Measurements from ENCODE around the gene EPHB1. TPM values are rescaled to one million over a fixed set of nuclear protein-coding genes. Genes with fewer than 3 reads are reported as not detected.
"Not testable (repeated sequence)": the region's sequence is repeated elsewhere in the genome, so short reads cannot be mapped to it uniquely, and the experiment has no call there.

EPHB1 gene
- total RNA-seq, 2 donors from 2014 or later: 0.85 to 1.7 TPM

DNA sequence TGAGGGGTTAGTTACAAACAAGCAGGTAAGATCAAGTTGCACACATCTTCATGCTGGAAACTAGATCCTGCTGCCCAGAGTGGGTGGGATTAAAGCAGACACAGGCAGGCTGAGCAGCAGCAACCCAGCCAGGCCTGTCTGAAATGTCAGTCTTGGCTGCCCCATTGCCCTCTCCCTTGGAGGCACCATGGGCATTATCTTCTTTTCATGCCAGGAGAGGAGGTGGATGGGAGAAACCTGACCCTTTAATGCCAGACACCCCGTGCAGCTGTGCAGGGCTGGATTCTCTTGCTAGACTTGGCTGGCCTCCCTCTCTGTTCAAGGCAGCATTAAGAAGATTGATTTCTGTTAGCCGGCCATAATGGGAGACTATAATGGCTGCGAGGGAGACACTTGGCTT, 23.0 kb upstream of the EPHB1 start:
- no peak for DNase-seq
- no peak for ATAC-seq
- intact Hi-C loops (cut with DNase I): no loop called here

DNA sequence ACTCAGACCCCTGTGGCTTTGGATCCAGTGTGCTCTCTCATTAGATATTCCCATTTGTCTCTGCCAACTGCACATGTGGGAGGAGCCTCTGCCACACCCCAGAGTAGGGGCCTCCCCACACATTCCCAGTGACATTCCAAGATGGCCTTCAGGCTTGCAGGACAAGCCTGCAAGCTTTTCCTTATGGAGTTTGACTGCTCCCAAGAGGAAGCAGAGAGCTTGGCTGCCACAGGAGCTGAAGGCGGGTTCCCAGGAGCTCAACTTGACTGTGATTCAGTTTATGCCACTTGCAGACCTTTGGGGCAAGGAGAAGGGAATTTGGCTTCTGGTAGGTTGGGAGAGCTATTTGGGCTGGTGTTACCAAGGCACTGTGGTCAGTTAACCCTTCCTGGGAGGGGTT, 22.5 kb upstream of the EPHB1 start:
- intact Hi-C loops (cut with DNase I): no loop called here
- ATAC-seq: no peak

DNA sequence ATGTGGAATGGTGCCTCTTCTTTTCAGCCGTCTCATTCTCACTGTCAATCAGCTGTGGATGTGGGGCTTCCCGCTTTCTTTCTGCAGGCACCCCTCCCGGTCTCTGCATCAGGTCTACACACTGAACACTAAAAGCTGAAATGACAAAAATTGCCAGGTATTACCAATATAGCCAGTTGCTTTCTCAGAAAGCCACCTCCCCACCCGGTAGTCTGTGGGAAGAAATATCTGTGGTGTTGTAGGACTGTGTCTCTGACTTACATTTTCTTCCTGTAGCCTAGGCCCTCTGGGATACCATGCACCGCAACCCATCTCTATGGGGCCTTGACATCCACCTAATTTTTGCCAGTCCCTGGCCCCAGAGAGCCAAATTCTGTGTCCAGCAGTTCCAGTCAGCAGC, 19.2 kb upstream of the EPHB1 start:
- intact Hi-C loops (cut with DNase I): no loop called here
- DNase-seq: no peak
- ATAC-seq: no peak

More for the DNA sequence above, 22.5 kb upstream of the EPHB1 start:
- no peak for DNase-seq

DNA sequence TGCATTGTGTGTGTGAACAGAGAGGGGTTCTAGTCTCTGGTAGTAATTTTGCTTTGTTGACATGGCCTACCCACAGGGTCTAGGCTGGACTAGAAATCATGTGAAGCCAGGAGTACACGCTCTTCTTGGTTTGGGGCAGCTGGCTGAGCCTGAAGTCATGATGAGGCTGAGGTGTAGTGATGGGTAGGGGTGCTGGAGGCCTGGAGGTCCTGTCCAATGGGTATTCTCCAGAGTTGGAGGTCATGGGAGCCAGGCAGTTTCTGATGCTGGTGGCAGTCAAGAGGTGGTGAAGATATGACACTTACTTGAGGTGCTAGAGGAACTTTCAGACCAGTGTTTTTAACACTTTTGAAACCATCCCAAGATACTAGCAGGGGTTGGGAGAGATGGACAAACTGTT, 18.5 kb upstream of the EPHB1 start:
- intact Hi-C loops (cut with DNase I): no loop called here
- DNase-seq (no peak), ATAC-seq (no peak)

DNA sequence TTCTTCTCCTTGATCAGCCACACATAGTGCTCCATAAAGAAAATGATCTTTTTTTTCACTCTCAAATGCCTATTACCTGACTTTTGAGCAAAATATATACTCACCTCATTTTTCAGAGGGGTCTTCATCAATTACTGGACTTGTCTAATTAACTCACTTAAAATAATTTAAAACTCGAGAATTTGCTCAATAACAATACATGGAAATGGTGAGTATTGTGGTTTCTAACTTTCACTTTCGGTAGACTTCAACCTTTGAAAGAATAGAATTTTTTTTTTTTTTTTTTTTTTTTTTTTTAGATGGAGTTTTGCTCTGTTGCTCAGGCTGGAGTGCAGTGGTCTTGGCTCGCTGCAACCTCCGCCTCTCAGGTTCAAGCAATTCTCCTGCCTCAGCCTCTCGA, 17.7 kb upstream of the EPHB1 start:
- ATAC-seq (no peak), DNase-seq (no peak)
- intact Hi-C loops (cut with DNase I): no loop called here

DNA sequence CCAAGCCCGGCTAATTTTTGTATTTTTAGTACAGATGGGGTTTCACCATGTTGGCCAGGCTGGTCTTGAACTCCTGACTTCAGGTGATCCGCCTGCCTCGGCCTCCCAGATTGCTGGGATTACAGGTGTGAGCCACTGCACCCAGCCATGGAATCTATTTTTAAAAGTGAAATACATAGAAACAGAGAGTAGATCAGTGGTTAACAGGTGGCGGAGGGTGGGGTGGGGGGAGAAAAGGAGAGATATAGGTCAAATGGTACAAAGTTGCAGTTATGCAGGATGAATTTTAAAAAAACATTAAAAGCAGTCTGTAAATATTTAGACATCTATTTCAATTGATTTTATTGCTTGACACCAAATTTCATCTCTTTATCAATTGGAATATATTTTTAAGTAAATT, 6.8 kb upstream of the EPHB1 start:
- intact Hi-C loops (cut with DNase I); DNase-seq; ATAC-seq: not testable (repeated sequence)

DNA sequence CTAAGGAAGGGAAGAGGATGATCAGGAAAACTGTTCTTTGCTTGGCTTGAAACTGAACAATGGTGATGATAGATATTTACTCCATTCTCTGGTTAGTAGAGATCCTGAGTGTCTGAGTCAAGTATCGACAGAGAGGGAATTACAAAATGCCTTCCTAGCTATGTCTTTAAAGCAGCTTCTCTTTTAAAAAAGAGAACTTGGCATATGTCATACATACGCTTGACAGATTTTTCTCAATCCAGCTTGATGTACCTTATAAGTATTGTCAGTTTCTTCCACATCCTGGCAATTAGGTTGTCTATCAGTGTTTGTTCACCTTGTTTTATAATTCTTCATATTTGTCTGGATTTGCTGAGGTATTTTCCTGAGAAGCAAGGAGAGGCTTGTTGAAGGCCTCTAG, 5.0 kb upstream of the EPHB1 start:
- DNase-seq (no peak), ATAC-seq (no peak)
- intact Hi-C loops (cut with DNase I): loop anchor here in 1 of 2 donors (5.0 to 10.0 kb wide), 2 partner anchors 715 to 1107 kb away; no protein-coding TSS in a partner anchor

DNA sequence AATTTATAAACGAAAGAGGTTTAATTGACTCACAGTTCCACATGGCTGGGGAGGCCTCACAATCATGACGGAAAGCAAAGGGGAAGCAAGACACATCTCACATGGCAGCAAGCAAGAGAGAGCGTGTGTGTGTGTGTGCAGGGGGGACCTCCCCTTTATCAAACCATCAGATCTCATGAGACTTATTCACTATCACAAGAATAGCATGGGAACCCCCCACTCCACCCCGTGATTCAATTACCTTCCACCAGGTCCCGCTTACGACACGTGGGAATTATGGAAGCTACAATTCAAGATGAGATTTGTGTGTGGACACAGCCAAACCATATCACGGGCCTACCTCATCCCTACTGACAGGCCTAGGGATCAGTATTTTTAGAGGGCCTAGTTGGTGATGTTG, 3.1 kb upstream of the EPHB1 start:
- DNase-seq (no peak), ATAC-seq (no peak)
- intact Hi-C loops (cut with DNase I): loop anchor here in 1 of 2 donors (5.0 to 10.0 kb wide), 2 partner anchors 713 to 1105 kb away; no protein-coding TSS in a partner anchor

DNA sequence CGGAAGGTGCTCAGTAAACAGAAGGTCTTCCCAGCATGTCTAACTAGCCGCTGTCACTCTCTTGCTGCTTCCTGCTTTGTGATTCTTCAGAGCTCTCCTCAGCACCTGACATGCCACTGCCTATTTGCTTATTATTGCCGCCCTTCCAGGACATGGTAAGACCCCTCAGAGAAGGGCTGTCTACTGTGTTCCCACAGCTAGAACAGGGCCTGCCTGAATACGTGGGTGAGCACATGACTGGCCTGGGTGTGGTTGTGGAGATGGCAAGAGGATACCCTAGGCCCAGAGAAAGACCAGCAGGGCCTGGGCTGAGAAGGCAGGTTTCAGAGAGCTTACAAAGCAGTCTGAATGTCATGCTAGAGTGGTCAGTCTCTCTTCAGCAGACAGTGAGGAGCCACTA, 2.4 kb upstream of the EPHB1 start:
- intact Hi-C loops (cut with DNase I): loop anchor here in 1 of 2 donors (5.0 to 10.0 kb wide), 2 partner anchors 712 to 1105 kb away; no protein-coding TSS in a partner anchor
- ATAC-seq: no peak
- DNase-seq: no peak

DNA sequence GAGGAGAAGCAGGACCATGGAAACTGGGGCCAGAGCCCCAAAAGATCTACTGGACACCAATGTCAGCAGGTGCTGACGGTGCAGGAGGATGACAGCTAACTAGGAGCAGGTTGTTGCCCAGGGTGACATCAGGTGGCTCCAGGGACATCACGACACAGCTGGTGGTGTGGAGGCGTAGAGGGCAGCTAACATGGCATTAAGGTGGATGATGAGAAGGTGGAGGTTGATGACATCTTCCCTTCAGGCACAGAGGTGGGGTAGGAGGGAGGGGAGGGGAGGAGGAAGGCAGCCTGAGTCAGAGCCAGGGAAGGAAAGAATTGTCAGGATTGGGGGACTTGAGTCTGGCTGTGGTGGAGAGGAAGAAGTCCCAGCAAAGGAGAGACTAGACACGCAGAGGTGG, 1.5 kb upstream of the EPHB1 start:
- DNase-seq: no peak
- no peak for ATAC-seq
- intact Hi-C loops (cut with DNase I): loop anchor here in 1 of 2 donors (5.0 to 10.0 kb wide), 2 partner anchors 711 to 1104 kb away; no protein-coding TSS in a partner anchor

DNA sequence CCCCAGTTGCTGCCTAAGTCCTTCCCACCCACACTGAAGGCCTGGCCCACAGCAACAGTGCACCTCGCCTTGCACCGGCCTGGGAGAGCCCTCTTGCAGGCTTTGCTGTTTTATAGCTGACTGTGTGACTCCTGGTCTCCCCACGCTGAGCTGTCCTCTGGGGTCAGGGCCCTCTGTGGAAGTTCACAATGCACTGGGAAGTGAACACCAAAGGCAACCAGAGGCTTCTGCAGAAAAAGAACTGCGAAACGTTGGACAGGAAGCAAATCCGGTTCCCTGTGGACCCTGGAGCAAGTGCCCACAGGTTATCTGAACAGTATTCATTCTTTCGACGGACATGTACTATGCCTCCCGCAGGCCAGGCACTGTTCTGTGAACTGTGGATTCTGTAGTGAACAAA, 737 bp upstream of the EPHB1 start:
- intact Hi-C loops (cut with DNase I): loop anchor here (2.0 to 10.0 kb wide), 4 partner anchors 708 to 1103 kb away; no protein-coding TSS in a partner anchor
- DNase-seq: no peak
- no peak for ATAC-seq

DNA sequence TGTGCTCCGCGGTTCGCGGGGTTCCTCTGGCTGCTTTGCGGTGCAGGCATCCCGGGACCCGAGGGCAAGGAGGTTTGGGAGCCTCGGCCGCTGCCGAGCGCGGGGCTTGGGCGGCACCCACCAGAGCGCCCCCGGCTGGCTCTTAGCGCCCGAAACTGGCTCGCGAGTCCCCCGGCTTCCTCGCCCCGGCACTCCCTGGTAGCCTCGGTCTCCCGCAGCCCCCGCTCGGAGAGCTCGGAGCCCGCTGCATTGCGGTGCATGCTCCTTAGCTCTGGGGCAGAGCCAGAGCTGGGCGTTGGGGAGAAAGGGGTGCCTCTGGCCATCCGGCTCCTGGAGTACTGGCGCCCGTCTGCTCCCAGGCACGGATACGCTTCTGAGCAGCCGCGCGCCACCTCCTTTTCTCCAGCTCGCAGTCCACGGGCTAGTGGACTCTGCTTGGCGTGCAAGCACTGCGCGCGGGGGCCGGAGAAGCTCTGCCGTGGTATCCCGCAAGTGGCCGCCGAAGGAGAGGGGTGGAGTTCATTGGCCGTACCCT, 753 bp downstream of the EPHB1 start:
- peak; percentile 23 for DNase-seq
- ATAC-seq: peak; percentile 4 to 20
- intact Hi-C loops (cut with DNase I): loop anchor here (2.0 to 10.0 kb wide), 3 partner anchors 707 to 1099 kb away; no protein-coding TSS in a partner anchor

DNA sequence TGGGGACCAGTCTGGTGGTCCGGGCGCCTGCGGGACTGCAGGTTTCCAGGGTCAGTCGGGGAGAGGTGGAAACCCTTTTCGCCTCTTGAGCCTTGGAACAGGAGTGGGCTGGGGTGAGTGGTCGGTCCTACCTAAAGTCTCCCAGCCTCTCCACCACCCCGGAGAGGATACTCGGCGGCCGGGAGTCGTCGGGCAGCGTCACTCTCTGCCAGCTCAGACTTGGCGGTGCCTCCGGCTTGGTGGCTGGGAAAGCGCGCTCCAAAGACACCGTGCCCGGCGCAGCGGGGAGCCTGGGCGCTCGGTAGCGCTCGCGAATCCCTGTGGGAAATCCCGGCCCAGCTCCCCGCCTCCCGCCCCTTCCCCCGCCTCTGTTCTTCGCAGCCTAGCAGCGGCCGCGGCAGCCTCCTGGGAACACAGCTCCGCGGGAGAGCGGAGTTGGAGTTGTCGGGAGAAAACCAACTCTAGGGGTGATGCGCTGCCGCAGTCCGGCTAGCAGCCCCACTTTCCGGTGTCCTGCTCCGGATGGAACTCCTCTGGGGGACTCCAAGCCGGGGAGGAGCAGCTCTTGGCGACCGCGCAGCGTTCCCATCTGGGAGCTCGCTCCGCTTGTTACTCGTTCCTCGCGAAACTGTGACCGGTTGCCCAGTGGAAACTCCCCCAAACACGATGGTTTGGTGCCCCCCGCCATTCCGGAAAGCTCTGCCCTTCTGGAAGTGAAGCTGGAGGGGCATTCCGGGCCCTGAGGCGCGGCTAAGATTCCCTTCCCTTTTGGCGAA, 1.4 kb downstream of the EPHB1 start:
- no peak for ATAC-seq
- intact Hi-C loops (cut with DNase I): loop anchor here in 1 of 2 donors (10.0 kb wide), 1 partner anchor 708 kb away; no protein-coding TSS in a partner anchor
- no peak for DNase-seq

DNA sequence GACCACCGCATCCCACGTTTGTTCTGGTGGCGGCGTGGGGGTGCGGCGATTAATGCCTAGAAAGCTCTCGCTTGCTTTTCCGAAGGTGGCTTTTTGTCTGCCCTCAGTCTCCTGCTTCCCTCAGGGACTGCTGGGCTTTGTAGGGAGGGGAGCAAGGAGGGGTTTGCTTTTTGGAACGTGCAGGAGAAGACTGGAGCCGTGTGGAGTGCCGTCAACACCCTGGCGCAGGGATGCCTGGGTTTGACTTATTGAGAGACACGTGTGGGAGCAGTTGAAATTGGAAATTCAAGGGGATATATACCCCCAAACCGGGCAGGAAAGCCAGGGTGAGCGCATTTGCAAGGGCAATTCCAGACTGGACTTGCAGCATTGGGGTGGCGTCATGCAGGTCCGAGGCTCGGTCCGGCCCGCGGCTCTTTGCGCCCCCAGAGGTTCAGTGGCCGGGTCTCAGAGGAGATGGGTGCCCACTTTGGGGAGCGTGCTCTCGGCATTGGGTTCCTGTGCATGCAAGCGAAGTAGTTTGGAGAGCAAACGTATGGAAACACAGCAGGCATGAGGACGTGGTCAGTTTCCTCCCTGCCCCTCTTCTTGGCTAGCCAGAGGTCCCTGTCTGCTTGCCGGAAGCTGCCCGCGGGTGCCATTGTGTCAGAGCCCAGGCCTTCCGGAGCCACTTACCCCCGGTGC, 2.1 kb downstream of the EPHB1 start:
- no peak for DNase-seq
- no peak for ATAC-seq
- intact Hi-C loops (cut with DNase I): loop anchor here in 1 of 2 donors (10.0 kb wide), 1 partner anchor 708 kb away; no protein-coding TSS in a partner anchor

DNA sequence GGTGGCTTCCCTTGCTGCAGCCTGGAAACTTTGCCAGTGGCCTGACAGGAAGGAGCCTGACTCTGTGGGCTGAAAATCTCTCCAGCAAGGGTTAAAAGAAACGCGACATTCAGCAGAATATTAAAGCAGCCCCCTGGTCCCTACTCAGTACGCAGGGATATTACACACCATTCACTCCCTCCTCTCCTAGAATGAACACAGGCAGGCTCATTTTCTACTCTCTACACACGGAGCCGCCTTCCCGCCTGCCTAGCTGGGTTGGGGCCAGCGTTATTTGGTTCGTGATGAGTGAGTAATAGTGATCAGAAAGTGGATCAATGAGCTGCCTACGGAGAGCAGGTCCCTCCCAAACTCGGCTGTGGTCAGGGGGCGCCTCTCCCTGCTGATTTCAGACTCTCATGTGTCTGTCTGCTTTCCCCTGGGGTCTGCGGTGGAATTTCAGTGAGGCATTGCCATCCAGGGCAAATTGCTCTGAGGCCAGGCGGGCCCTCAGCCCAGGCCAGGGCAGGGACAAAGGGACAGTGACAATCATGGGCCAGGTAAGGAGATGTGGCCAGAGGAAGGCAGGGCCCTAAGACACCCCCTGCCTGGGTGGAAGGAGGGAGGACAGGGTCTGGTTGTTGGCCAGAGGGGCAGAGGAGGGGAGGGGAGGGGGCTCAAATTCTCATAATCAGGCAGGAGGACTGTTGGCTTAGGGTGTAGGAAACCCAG, 2.8 kb downstream of the EPHB1 start:
- intact Hi-C loops (cut with DNase I): loop anchor here in 1 of 2 donors (10.0 kb wide), 1 partner anchor 707 kb away; no protein-coding TSS in a partner anchor
- DNase-seq (no peak), ATAC-seq (no peak)

DNA sequence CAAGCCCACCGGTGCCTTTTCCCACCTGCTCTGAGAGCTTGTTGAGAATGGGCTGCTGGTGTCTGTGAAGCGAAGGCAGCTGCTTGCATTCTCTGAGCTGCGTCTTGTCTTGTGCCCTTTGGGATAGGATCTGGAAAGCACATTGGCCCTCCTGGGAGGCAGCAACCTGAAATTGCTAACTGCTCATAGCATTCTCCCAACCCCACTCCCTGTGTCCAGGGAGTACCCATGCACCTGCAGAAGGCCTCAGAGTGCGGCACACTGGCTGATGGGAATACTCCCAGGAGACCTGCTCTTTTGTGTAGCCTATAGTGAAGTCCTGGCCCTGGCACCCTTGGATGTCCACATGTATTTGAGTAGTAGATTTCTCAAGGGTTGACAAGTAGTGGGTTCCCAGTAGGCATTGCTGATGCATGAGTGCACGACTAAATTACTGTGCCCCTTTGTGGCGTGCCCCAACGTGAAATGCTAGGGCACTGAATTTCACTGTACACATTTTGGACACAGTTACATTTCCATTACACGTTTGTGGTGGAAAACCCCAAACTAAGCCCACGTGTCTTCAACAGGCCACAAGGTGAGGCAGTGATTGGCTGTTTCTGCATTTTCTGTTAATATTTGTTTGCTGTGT, 3.7 kb downstream of the EPHB1 start:
- DNase-seq: no peak
- intact Hi-C loops (cut with DNase I): loop anchor here in 1 of 2 donors (10.0 kb wide), 1 partner anchor 706 kb away; no protein-coding TSS in a partner anchor

DNA sequence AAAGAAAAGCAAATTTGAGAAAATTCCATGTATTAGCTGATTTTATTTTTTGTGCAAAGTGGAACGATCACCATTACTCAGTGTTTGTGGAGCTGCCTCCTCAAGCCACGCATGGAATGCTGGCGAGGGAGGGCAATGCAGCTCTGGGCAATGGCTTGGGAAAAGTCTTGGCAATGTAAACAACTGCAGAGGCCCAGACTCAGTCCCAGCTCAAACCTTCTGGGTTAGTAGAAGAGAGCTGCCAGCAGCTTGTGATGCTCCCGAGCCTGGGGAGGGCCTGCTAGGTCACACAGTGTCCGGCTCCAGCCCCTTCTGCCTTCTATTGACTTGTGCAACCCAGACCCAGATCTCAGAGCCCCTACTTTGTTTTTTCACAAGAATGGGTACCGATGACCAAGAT, 4.3 kb downstream of the EPHB1 start:
- DNase-seq (no peak), ATAC-seq (no peak)
- intact Hi-C loops (cut with DNase I): loop anchor here in 1 of 2 donors (10.0 kb wide), 1 partner anchor 705 kb away; no protein-coding TSS in a partner anchor

More for the DNA sequence above, 3.7 kb downstream of the EPHB1 start:
- ATAC-seq: no peak

DNA sequence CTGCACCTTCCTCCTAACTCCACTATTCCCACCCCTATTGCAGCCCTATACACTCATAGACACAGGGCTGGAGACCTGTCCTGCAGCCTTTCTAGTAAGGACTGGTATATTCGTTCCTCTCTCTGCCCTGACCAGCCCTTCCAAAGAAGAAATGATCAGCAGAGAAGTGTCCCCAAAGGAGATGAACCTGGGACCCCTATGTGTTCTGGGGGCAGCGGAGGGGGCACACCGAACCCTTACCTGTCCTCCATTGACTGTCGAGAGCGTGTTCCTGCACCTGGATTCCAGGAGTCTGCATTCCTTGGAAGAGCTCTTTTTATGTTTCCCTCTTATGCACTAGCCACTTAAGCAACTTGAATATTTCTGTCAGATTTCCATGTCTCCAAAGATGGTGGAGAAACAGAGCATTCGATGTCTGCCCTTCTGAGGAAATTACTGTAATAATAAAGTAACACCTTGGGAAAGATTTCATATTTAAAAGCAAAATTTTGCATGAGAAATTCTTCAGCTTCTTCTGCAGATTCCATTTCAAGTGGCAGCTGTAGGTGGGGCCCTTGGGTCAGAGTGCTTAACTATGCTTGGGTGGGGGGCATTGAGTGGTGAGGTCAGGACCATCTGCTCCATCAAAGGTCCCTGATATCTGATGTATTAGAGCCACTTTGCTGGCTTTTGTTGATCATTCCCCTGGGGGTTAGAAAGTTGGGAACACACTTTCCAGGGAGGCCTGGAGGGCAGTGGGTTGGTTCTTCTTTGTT, 6.3 kb downstream of the EPHB1 start:
- intact Hi-C loops (cut with DNase I): no loop called here
- DNase-seq (no peak), ATAC-seq (no peak)

Data from left cardiac atrium (tissue), 4 donors.